CD4-positive, alpha-beta T cell treated with Interleukin-21 for 1 hour (primary cell): Measurements from ENCODE around the gene TMEFF1.
A peak's percentile ranks its signal among the peaks of the same experiment; 100 is the strongest.
"Not testable (repeated sequence)": the region's sequence is repeated elsewhere in the genome, so short reads cannot be mapped to it uniquely, and the experiment has no call there.

ENCODE experiments used
- DNase-seq: peaks from one replicate; pipeline ENCODE4 v3.0.0-alpha.2; 2020

TMEFF1 gene

GRCh38 chr9:100499460-100499859, 26.5 kb downstream of the TMEFF1 start:
- no peak for DNase-seq

GRCh38 chr9:100499866-100500265, 26.9 kb downstream of the TMEFF1 start:
- no peak for DNase-seq

GRCh38 chr9:100505564-100506159, 32.7 kb downstream of the TMEFF1 start:
- DNase-seq, result peak; percentile 49

GRCh38 chr9:100507350-100507749, 34.4 kb downstream of the TMEFF1 start:
- not testable (repeated sequence) for DNase-seq

- DNase-seq, result no peak
Measured at GRCh38 chr9:100511205-100511604, 38.3 kb downstream of the TMEFF1 start.

GRCh38 chr9:100515578-100516494, 42.9 kb downstream of the TMEFF1 start:
- DNase-seq, result no peak

GRCh38 chr9:100521282-100521681, 48.3 kb downstream of the TMEFF1 start:
- DNase-seq, result no peak

- no peak for DNase-seq
Measured at GRCh38 chr9:100525563-100525962, 52.6 kb downstream of the TMEFF1 start.

GRCh38 chr9:100527180-100527794, 54.3 kb downstream of the TMEFF1 start:
- not testable (repeated sequence) for DNase-seq

GRCh38 chr9:100534401-100534800, 61.5 kb downstream of the TMEFF1 start:
- DNase-seq, result no peak

- no peak for DNase-seq
Measured at GRCh38 chr9:100540327-100540726, 67.4 kb downstream of the TMEFF1 start.

- no peak for DNase-seq
Measured at GRCh38 chr9:100549048-100549447, 76.1 kb downstream of the TMEFF1 start.

- no peak for DNase-seq
Measured at GRCh38 chr9:100554935-100555401, 82.0 kb downstream of the TMEFF1 start.

GRCh38 chr9:100555471-100555870, 82.5 kb downstream of the TMEFF1 start:
- no peak for DNase-seq

GRCh38 chr9:100557053-100557452, 84.1 kb downstream of the TMEFF1 start:
- DNase-seq, result no peak

- DNase-seq, result no peak
Measured at GRCh38 chr9:100561256-100561655, 88.3 kb downstream of the TMEFF1 start.

- DNase-seq, result no peak
Measured at GRCh38 chr9:100567856-100568255, 94.9 kb downstream of the TMEFF1 start.

GRCh38 chr9:100573655-100574260, 100.8 kb downstream of the TMEFF1 start:
- DNase-seq, result no peak

- DNase-seq, result no peak
Measured at GRCh38 chr9:100575006-100575405, 102.1 kb downstream of the TMEFF1 start.

GRCh38 chr9:100575765-100576386, 102.9 kb downstream of the TMEFF1 start:
- no peak for DNase-seq

- no peak for DNase-seq
Measured at GRCh38 chr9:100577776-100578448, 105.0 kb downstream of the TMEFF1 start, which contains the start of gene CAVIN4. Gene CAVIN4, plus strand, starts transcription at chr9:100578079. Its CDS starts 65 bp downstream, at chr9:100578144.

- no peak for DNase-seq
Measured at GRCh38 chr9:100578610-100579009, 105.7 kb downstream of the TMEFF1 start.
